GM12878 (cell line): ENCODE measurements around the gene GIMD1. TPM values are rescaled to one million over a fixed set of nuclear protein-coding genes. Genes with fewer than 3 reads are reported as not detected.

Source experiments
- ATAC-seq: fragments of 200-7000 bp; cut with Tn5 transposase; 3 replicates; pipeline ENCODE4 v1.9.1; 2020; ENCODE audit warnings: mild to moderate bottlenecking, moderate library complexity
- BruUV-seq: library from RNA; stranded (reverse); fragments of 400-500 nt; replicated peaks from 2 replicates; lab custom pipeline; 2021; lab: Mats Ljungman, UMichigan
- CTCF ChIA-PET: fragments of 300-600 bp; sonication (Branson Sonifier 250); formaldehyde crosslinking; extraction: SDS; loops from one replicate; lab custom pipeline; 2021; ENCODE audit warnings: inconsistent platforms; lab: Yijun Ruan, JAX
- POLR2A ChIA-PET: fragments of 350-600 bp; formaldehyde crosslinking; extraction: SDS; loops from one replicate; lab custom pipeline; 2021; ENCODE audit warnings: inconsistent platforms; lab: Charles Lee
- RAD21 ChIA-PET: fragments of 300-600 bp; sonication (Branson Sonifier 250); formaldehyde crosslinking; loops from one replicate; lab custom pipeline; 2023; ENCODE audit warnings: antibody characterized with exemption; ENCODE audit not compliant: unreplicated experiment; lab: Charles Lee
- SMC1A ChIA-PET: fragments of 300-600 bp; sonication (Branson Sonifier 250); formaldehyde crosslinking; loops from one replicate; lab custom pipeline; 2023; ENCODE audit not compliant: unreplicated experiment, uncharacterized antibody; lab: Charles Lee
- DNase-seq: peaks from one replicate; pipeline ENCODE4 v3.0.0-alpha.2; 2011; ENCODE audit warnings: low read depth, low spot score
- FAIRE-seq: peaks from 3 replicates; lab custom pipeline; 2011; peaks lifted over from hg19 to GRCh38; lab: Jason Lieb, UNC
- H2AFZ ChIP-seq: 2 replicates; pipeline ENCODE4 v1.6.0; 2011; ENCODE audit warnings: low read depth, low read length, control low read depth; ENCODE audit not compliant: control insufficient read depth
- H3K27ac ChIP-seq: 2 replicates; pipeline ENCODE4 v1.5.1; 2011; ENCODE audit warnings: control low read depth; ENCODE audit not compliant: control insufficient read depth, insufficient read depth
- H3K27me3 ChIP-seq, 2 experiments: replicated peaks in 1 of 2; 2 replicates each; pipeline versions ENCODE4 v1.6.0 to v1.6.1; 2011; ENCODE audit warnings: low read length in 1 of 2; ENCODE audit not compliant: control insufficient read depth in 2 of 2, insufficient read depth in 2 of 2
- H3K36me3 ChIP-seq, 2 experiments: 2 replicates each; pipeline ENCODE4 v1.5.1; 2011; ENCODE audit warnings: low read length in 1 of 2; ENCODE audit not compliant: control insufficient read depth in 2 of 2, insufficient read depth in 2 of 2
- H3K4me1 ChIP-seq: 2 replicates; pipeline ENCODE4 v1.6.1; 2011; ENCODE audit warnings: mild to moderate bottlenecking, low read length, moderate library complexity, mixed read lengths; ENCODE audit not compliant: control insufficient read depth, insufficient read depth
- H3K4me2 ChIP-seq: 2 replicates; pipeline ENCODE4 v1.6.0; 2011; ENCODE audit warnings: control low read depth; ENCODE audit not compliant: control insufficient read depth, insufficient read depth
- H3K4me3 ChIP-seq: fragments of 200-600 bp; sonication (generic); 2 replicates; pipeline ENCODE4 v1.5.1; 2016
- H3K79me2 ChIP-seq: 2 replicates; pipeline ENCODE4 v1.6.0; 2011; ENCODE audit warnings: low read length; ENCODE audit not compliant: control insufficient read depth, insufficient read depth
- H3K9ac ChIP-seq: 2 replicates; pipeline ENCODE4 v1.8.0; 2011; ENCODE audit warnings: low read length, control low read depth, mixed read lengths; ENCODE audit not compliant: control insufficient read depth, insufficient read depth
- H3K9me3 ChIP-seq: replicated peaks from 3 replicates; pipeline ENCODE4 v1.5.1; 2011; ENCODE audit warnings: mild to moderate bottlenecking, low read length; ENCODE audit not compliant: control insufficient read depth, insufficient read depth
- H4K20me1 ChIP-seq: 2 replicates; pipeline ENCODE4 v1.6.0; 2011; ENCODE audit not compliant: control insufficient read depth, insufficient read depth
- ASH2L ChIP-seq: fragments of 300-600, 200-600 bp; sonication (generic); IDR thresholded peaks from 2 replicates; pipeline ENCODE4 v1.6.1; 2017; ENCODE audit warnings: low read depth, mild to moderate bottlenecking, borderline replicate concordance
- ATF7 ChIP-seq: fragments of 450-650 bp; IDR thresholded peaks from 2 replicates; pipeline ENCODE4 v1.6.1; 2016; ENCODE audit warnings: low read depth, mild to moderate bottlenecking
- BCL11A ChIP-seq: IDR thresholded peaks from 2 replicates; pipeline ENCODE4 v1.6.1; 2011; ENCODE audit warnings: low read depth, low read length
- BHLHE40 ChIP-seq, 2 experiments: fragments of 450-650 bp in 1 of 2; IDR thresholded peaks; 2 replicates each; pipeline ENCODE4 v1.6.1; 2011 to 2017; ENCODE audit warnings: low read depth in 2 of 2, borderline replicate concordance in 1 of 2, improper control_type of control experiment in 1 of 2, low read length in 1 of 2, mild to moderate bottlenecking in 1 of 2
- BMI1 ChIP-seq: fragments of 450-650 bp; IDR thresholded peaks from 2 replicates; pipeline ENCODE4 v1.6.1; 2016; ENCODE audit warnings: mild to moderate bottlenecking, moderate library complexity, borderline replicate concordance
- GATAD2B ChIP-seq: fragments of 450-650 bp; conservative IDR thresholded peaks from 2 replicates; pipeline ENCODE4 v1.6.1; 2017; ENCODE audit warnings: low read depth, mild to moderate bottlenecking, moderate library complexity
- MTA2 ChIP-seq: fragments of 450-650 bp; IDR thresholded peaks from 2 replicates; pipeline ENCODE4 v1.6.1; 2016; ENCODE audit warnings: low read depth, mild to moderate bottlenecking, moderate library complexity
- NFXL1 ChIP-seq: fragments of 450-650 bp; IDR thresholded peaks from 2 replicates; pipeline ENCODE4 v1.6.1; 2017; ENCODE audit warnings: antibody characterized with exemption, mild to moderate bottlenecking, borderline replicate concordance
- POU2F2 ChIP-seq: IDR thresholded peaks from 3 replicates; pipeline ENCODE4 v1.6.1; 2011; ENCODE audit warnings: low read depth, mild to moderate bottlenecking, low read length, borderline replicate concordance
- RB1 ChIP-seq: fragments of 450-650 bp; formaldehyde crosslinking; IDR thresholded peaks from 2 replicates; pipeline ENCODE4 v1.6.1; 2017; ENCODE audit warnings: mild to moderate bottlenecking, borderline replicate concordance
- SIN3A ChIP-seq: IDR thresholded peaks from 2 replicates; pipeline ENCODE4 v1.6.1; 2012; ENCODE audit warnings: low read depth, low read length, improper control_type of control experiment
- SMAD5 ChIP-seq: IDR thresholded peaks from 2 replicates; pipeline ENCODE4 v1.6.1; 2016; ENCODE audit warnings: antibody characterized with exemption, low read depth
- TBL1XR1 ChIP-seq: IDR thresholded peaks from 2 replicates; pipeline ENCODE4 v1.6.1; 2012; ENCODE audit warnings: low read depth, low read length, improper control_type of control experiment
- WGBS: methylation state at CpG from one replicate; pipeline ENCODE4 v1.1.6; 2016; ENCODE audit warnings: low lambda C conversion rate; ENCODE audit not compliant: insufficient replicate concordance, insufficient coverage; ENCODE audit errors: missing lambda C conversion rate; 5-methylcytosine and 5-hydroxymethylcytosine counted together
- in situ Hi-C: fragments of 300-500 bp; cut with MboI; formaldehyde crosslinking; loops from 9 replicates; pipeline ENCODE4 v1.14.3; 2018; ENCODE audit warnings: mixed read lengths
- intact Hi-C: fragments of 100-400 bp; cut with micrococcal nuclease; formaldehyde crosslinking; loops from one replicate; pipeline ENCODE4 v1.14.2; 2022; ENCODE audit not compliant: unreplicated experiment
- polyA plus RNA-seq, 11 experiments: library from polyadenylated mRNA; depleted of rRNA in 4 of 11; unstranded in 6 of 11; stranded (reverse) in 5 of 11; fragments of >200 nt; fragmentation: Nextera tagmentation in 4 of 11; fragmentation: Illumina TruSeq in 1 of 11; extraction: Ambion mirVana in 4 of 11; extraction: Trizol in 1 of 11; gene quantifications; 1 replicate in 1 of 11; 2 replicates in 10 of 11; pipeline versions ENCODE4 v1.2.1 to v1.2.3, GENCODE V29; 2011 to 2016; ENCODE audit warnings: inconsistent platforms in 2 of 11, missing spikeins in 2 of 11, low read depth in 1 of 11
- total RNA-seq, 4 experiments: library from RNA; depleted of rRNA in 3 of 4; stranded (reverse); fragments of >200 nt in 3 of 4; fragmentation: Illumina TruSeq in 1 of 4; extraction: Trizol in 1 of 4; gene quantifications; 2 replicates each; pipeline versions ENCODE4 v1.2.1 to v1.2.3, GENCODE V29; 2013 to 2021
- TF ChIP-seq, protein P1 (sequence below): fragments of 450-650 bp; IDR thresholded peaks from 2 replicates; pipeline ENCODE4 v1.6.1; 2017; ENCODE audit warnings: borderline replicate concordance
- TF ChIP-seq, protein P2 (sequence below): IDR thresholded peaks from 2 replicates; pipeline ENCODE4 v1.6.1; 2012; ENCODE audit warnings: low read depth, low read length, improper control_type of control experiment

The GIMD1 gene
- total and polyA plus RNA-seq, 10 of the 15 experiments (the other 5 are each of a cell fraction or from before 2014, with no cell fraction given) = 0.14 TPM; not detected in 9

DNA sequence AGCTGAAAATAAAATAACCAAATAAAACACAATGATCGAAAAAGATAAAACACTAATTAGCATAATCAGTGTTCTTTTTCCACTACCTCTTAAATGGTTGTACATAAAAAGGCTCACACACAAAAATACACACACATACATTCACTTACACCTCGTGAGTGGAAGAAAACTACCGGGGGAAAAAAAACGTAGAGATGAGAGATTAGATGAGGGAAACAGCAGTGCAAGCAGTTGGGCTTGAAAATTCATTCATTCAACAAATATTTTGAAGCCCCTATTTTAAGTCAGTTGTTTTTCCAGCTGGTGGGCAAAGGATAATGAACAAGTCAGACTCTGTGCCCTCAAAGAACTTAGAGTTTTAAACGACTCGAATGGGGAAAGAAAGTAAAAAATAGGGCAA is 53.6 kb downstream of the GIMD1 start (continued):
- TF ChIP-seq NFXL1 (no peak), ATF7 (no peak), TBL1XR1 (no peak), BMI1 (no peak), BCL11A (no peak), MTA2 (no peak), RB1 (no peak), SIN3A (no peak)
- TF ChIP-seq, protein P1, sequence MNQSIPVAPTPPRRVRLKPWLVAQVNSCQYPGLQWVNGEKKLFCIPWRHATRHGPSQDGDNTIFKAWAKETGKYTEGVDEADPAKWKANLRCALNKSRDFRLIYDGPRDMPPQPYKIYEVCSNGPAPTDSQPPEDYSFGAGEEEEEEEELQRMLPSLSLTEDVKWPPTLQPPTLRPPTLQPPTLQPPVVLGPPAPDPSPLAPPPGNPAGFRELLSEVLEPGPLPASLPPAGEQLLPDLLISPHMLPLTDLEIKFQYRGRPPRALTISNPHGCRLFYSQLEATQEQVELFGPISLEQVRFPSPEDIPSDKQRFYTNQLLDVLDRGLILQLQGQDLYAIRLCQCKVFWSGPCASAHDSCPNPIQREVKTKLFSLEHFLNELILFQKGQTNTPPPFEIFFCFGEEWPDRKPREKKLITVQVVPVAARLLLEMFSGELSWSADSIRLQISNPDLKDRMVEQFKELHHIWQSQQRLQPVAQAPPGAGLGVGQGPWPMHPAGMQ = no peak
- TF ChIP-seq, protein P2, sequence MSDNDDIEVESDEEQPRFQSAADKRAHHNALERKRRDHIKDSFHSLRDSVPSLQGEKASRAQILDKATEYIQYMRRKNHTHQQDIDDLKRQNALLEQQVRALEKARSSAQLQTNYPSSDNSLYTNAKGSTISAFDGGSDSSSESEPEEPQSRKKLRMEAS = no peak
- TF ChIP-seq, all 136 proteins: peak for 0

DNA sequence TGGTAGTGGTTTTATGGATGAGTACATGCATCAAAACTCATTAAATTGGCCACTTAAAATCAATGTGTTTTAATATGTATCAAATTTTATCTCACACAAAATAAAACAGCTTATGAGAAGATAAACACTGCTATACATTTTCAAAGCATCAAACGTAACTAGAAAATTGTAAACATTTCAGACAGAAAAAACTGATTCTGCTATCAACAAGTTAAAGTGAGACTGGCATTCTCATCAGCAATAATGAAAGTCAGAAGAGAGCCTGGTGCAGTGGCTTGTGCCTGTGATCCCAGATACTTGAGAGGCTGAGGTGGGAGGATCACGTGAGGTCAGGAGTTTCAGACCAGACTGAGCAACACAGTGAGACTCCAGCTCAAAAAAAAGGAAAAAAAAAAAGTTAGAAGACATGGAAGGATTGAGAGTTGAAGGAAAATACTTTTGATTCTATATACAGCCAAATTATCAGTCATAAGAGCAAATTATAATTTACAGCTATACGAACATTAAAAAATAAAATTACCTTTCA is 55.5 kb downstream of the GIMD1 start:
- Histone ChIP-seq H2AFZ (no peak overlapping the region), H3K27ac (no peak overlapping the region), H3K9me3 (no peaks in the 10 kb centered on the region), H3K4me2 (no peak overlapping the region)
- POLR2A ChIA-PET = no interaction called here
- TF ChIP-seq ASH2L = no peak
- TF ChIP-seq POU2F2 = no peak
- TF ChIP-seq BHLHE40 (IDR thresholded peaks at IDR 0.05; ENCODE audit: borderline replicate concordance in 1 of 2, low read depth in 2 of 2, low read length in 1 of 2) = peak; percentile 24 to 54; a peak in 2 of 4 replicates
- no peak for TF ChIP-seq GATAD2B
- TF ChIP-seq SMAD5 = no peak
- TF ChIP-seq, all 136 proteins: peak for 1
- BruUV-seq = no TSS peak
- no peaks in the 10 kb centered on the region for H3K36me3 ChIP-seq
- ChIA-PET SMC1A (interaction anchor here (1.3 to 1.4 kb wide), 3 partner anchors 8 to 11 kb away, joined by 4 to 5 read pairs (median 4); no protein-coding TSS in a partner anchor), RAD21 (interaction anchor here (1.3 kb wide), 1 partner anchor 9 kb away, joined by 3 read pairs; no protein-coding TSS in a partner anchor), CTCF (interaction anchor here (0.6 to 1.3 kb wide), 4 partner anchors 15 to 152 kb away, joined by 3 to 5 read pairs (median 3); no protein-coding TSS in a partner anchor)
- no peak overlapping the region for H3K9ac ChIP-seq
- H4K20me1 ChIP-seq = no peaks in the 10 kb centered on the region
- in situ Hi-C loops = no loop called here
- FAIRE-seq (no peak), ATAC-seq (no peak), DNase-seq (no peak)
- WGBS = 87% methylated on average over 3 of the region's 3 CpGs
- intact Hi-C loops = no loop called here
- H3K79me2 ChIP-seq = peaks cover 66% of the 10 kb centered on the region
- no peaks in the 10 kb centered on the region for H3K27me3 ChIP-seq
- 0 out of 2 replicates have a peak overlapping the region, but pooled peaks have one; percentile 34 for H3K4me3 ChIP-seq
- H3K4me1 ChIP-seq = no peaks in the 10 kb centered on the region
